ENCODE measurements around the gene ARID1B.
A peak's percentile ranks its signal among the peaks of the same experiment; 100 is the strongest.

GRCh38 chr6:156780102-156780641 is 3.0 kb downstream of the ARID1B start:
- TF ChIP-seq CTCF (IDR thresholded peaks at IDR 0.05) (no peak), ZNF121 (CRISPR knock-in tag; IDR thresholded peaks at IDR 0.05) (no peak), ETV6 (CRISPR knock-in tag; IDR thresholded peaks at IDR 0.05) (no peak), JUN (CRISPR knock-in tag; IDR thresholded peaks at IDR 0.05) (no peak), ZNF138 (CRISPR knock-in tag; conservative IDR thresholded peaks at IDR 0.05) (no peak), MAX (CRISPR knock-in tag; IDR thresholded peaks at IDR 0.05) (peak; percentile 17), NR3C1 (CRISPR knock-in tag; conservative IDR thresholded peaks at IDR 0.05; ENCODE audit: low read depth) (no peak), NFE2L1 (CRISPR knock-in tag; IDR thresholded peaks at IDR 0.05) (no peak), FOXJ3 (CRISPR knock-in tag; IDR thresholded peaks at IDR 0.05; ENCODE audit: borderline replicate concordance) (no peak), SMAD3 (CRISPR knock-in tag; IDR thresholded peaks at IDR 0.05; ENCODE audit: borderline replicate concordance) (no peak), ATF1 (CRISPR knock-in tag; IDR thresholded peaks at IDR 0.05) (no peak)
- TF ChIP-seq, protein P1, sequence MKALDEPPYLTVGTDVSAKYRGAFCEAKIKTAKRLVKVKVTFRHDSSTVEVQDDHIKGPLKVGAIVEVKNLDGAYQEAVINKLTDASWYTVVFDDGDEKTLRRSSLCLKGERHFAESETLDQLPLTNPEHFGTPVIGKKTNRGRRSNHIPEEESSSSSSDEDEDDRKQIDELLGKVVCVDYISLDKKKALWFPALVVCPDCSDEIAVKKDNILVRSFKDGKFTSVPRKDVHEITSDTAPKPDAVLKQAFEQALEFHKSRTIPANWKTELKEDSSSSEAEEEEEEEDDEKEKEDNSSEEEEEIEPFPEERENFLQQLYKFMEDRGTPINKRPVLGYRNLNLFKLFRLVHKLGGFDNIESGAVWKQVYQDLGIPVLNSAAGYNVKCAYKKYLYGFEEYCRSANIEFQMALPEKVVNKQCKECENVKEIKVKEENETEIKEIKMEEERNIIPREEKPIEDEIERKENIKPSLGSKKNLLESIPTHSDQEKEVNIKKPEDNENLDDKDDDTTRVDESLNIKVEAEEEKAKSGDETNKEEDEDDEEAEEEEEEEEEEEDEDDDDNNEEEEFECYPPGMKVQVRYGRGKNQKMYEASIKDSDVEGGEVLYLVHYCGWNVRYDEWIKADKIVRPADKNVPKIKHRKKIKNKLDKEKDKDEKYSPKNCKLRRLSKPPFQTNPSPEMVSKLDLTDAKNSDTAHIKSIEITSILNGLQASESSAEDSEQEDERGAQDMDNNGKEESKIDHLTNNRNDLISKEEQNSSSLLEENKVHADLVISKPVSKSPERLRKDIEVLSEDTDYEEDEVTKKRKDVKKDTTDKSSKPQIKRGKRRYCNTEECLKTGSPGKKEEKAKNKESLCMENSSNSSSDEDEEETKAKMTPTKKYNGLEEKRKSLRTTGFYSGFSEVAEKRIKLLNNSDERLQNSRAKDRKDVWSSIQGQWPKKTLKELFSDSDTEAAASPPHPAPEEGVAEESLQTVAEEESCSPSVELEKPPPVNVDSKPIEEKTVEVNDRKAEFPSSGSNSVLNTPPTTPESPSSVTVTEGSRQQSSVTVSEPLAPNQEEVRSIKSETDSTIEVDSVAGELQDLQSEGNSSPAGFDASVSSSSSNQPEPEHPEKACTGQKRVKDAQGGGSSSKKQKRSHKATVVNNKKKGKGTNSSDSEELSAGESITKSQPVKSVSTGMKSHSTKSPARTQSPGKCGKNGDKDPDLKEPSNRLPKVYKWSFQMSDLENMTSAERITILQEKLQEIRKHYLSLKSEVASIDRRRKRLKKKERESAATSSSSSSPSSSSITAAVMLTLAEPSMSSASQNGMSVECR (CRISPR knock-in tag; IDR thresholded peaks at IDR 0.05; ENCODE audit: borderline replicate concordance), result no peak; the same call in 1 of the 2 replicates
- TF ChIP-seq, protein P2, sequence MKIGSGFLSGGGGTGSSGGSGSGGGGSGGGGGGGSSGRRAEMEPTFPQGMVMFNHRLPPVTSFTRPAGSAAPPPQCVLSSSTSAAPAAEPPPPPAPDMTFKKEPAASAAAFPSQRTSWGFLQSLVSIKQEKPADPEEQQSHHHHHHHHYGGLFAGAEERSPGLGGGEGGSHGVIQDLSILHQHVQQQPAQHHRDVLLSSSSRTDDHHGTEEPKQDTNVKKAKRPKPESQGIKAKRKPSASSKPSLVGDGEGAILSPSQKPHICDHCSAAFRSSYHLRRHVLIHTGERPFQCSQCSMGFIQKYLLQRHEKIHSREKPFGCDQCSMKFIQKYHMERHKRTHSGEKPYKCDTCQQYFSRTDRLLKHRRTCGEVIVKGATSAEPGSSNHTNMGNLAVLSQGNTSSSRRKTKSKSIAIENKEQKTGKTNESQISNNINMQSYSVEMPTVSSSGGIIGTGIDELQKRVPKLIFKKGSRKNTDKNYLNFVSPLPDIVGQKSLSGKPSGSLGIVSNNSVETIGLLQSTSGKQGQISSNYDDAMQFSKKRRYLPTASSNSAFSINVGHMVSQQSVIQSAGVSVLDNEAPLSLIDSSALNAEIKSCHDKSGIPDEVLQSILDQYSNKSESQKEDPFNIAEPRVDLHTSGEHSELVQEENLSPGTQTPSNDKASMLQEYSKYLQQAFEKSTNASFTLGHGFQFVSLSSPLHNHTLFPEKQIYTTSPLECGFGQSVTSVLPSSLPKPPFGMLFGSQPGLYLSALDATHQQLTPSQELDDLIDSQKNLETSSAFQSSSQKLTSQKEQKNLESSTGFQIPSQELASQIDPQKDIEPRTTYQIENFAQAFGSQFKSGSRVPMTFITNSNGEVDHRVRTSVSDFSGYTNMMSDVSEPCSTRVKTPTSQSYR (CRISPR knock-in tag; IDR thresholded peaks at IDR 0.05), result no peak
